Kidney epithelial cell (primary cell): ENCODE data around the gene GFPT2. TPM values are rescaled to one million over a fixed set of nuclear protein-coding genes. Genes with fewer than 3 reads are reported as not detected.

ENCODE experiments used
- DNase-seq: peaks from one replicate; pipeline ENCODE4 v3.0.0-alpha.2; 2010; ENCODE audit warnings: low read depth
- H3K27me3 ChIP-seq: 2 replicates; pipeline ENCODE4 v1.6.0; 2011; ENCODE audit warnings: low read length; ENCODE audit not compliant: control insufficient read depth, insufficient read depth
- H3K36me3 ChIP-seq: 2 replicates; pipeline ENCODE4 v1.5.1; 2011; ENCODE audit warnings: low read length; ENCODE audit not compliant: control insufficient read depth, insufficient read depth
- H3K4me3 ChIP-seq: 2 replicates; pipeline ENCODE4 v1.5.1; 2011; ENCODE audit warnings: low read depth, mild to moderate bottlenecking, control low read depth, low read length
- total RNA-seq: library from RNA; depleted of rRNA; stranded (reverse); fragments of >200 nt; gene quantifications from 2 replicates; pipeline ENCODE4 v1.2.3, GENCODE V29; 2015
- TF ChIP-seq, protein P1 (sequence below): IDR thresholded peaks from 2 replicates; pipeline ENCODE4 v1.5.1; 2011; ENCODE audit warnings: mild to moderate bottlenecking, moderate library complexity, low read length, control low read depth, inconsistent platforms; ENCODE audit not compliant: insufficient read depth, poor library complexity, severe bottlenecking

The GFPT2 gene
- total RNA-seq, 1 donor from 2014 or later: 7.7 TPM

DNA sequence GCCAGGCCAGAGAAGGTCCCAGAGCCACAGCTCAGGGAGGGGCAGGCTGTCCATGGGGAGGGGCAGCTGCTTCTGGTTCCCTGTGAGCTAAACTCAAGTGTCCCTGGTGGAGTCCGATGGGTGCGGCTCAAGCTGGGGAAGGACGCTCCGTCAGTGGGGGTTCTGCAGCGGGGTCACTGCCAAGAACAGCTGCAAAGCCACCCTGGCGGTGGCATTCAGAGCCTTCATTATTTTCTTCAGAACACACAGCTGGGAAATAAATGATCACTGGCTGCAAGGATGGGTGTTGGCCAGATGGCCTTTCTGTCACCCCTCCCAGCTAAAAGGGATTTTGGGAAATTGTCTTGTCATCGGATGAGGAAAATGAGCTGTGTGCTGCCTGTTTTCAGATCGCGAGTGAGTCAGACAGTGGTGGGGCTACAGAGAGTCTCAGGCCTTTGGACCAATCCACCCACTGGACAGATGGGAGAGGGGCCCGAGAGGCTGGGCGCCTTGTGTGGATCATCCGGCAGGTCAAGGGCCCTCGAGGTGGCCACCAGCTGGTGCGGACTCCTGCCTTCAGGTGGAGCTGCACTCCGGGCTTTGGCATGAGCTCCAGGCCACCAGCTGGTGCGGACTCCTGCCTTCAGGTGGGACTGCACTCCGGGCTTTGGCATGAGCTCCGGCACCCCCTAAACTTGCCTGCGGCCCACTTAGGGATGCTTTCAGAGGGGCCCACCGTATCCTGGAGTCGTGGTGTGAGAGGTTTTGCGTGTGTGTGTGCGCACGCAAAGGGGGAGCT is 17.9 kb upstream of the GFPT2 start:
- H3K4me3 ChIP-seq: no peak overlapping the region

DNA sequence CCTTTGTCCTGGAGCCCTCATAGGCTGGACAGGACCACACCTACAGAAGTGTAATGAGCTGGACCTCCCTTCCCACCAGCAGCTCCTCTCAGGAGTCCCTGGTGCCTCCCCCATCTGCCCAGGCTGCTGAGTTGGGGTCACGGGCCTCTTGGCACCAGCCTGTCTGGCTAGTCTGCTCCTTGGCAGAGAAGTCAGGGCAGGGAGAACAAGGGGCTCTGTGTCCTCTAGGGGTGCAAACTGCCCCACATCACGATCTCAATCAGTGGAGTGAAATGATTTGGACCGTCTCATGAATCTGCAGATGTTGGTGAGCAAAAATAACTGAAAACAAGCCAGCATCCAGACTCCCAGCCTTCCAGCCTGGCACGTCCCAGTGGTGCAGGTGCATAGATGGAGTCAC is 14.9 kb upstream of the GFPT2 start:
- Histone ChIP-seq H3K36me3 (no peaks in the 10 kb centered on the region), H3K4me3 (no peak overlapping the region), H3K27me3 (no peaks in the 10 kb centered on the region)
- no peak for DNase-seq
- TF ChIP-seq, protein P1, sequence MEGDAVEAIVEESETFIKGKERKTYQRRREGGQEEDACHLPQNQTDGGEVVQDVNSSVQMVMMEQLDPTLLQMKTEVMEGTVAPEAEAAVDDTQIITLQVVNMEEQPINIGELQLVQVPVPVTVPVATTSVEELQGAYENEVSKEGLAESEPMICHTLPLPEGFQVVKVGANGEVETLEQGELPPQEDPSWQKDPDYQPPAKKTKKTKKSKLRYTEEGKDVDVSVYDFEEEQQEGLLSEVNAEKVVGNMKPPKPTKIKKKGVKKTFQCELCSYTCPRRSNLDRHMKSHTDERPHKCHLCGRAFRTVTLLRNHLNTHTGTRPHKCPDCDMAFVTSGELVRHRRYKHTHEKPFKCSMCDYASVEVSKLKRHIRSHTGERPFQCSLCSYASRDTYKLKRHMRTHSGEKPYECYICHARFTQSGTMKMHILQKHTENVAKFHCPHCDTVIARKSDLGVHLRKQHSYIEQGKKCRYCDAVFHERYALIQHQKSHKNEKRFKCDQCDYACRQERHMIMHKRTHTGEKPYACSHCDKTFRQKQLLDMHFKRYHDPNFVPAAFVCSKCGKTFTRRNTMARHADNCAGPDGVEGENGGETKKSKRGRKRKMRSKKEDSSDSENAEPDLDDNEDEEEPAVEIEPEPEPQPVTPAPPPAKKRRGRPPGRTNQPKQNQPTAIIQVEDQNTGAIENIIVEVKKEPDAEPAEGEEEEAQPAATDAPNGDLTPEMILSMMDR: no peak

More for the DNA sequence above, 17.9 kb upstream of the GFPT2 start:
- TF ChIP-seq, protein P1: no peak
- DNase-seq: no peak
- Histone ChIP-seq H3K27me3 (no peaks in the 10 kb centered on the region), H3K36me3 (no peaks in the 10 kb centered on the region)

DNA sequence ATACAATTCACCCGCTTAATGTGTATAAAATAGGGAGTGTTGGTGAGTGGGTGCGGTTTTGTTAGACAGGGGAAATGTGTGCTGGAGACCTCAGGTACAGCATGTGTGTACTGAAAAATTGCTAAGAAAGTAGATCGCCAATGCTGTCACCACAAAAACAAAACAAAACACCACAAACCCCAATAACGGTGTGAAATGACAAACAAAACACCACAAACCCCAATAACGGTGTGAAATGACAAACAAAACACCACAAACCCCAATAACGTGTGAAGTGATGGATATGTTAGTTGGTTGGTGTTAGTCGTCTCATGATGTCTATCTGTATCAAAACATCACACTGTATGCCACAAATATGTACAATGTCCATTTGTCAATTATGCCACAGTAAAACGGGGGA is 14.2 kb upstream of the GFPT2 start:
- H3K27me3 ChIP-seq: no peaks in the 10 kb centered on the region
- no peak overlapping the region for H3K4me3 ChIP-seq
- TF ChIP-seq, protein P1: no peak
- H3K36me3 ChIP-seq: no peaks in the 10 kb centered on the region
- DNase-seq: no peak

DNA sequence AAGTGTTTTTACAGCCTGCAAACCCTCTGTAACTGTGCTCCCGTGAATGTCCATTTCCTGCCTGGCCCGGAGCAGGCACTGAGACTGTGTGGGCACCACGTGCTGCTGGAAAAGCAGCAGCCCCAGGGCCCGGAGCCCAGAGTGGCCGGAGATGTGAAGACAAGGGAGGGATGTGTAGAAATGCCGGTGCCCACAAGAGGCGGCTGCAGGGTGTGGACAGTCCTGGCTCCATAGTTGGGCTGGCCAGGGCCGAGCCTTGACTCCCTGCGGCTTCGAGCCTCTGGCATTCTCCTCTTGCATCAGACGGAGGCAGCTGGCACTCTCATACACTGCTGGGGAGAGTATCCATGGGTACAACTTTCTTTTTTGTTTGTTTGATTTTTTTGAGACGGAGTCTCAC is 13.2 kb upstream of the GFPT2 start:
- H3K27me3 ChIP-seq: no peaks in the 10 kb centered on the region
- no peaks in the 10 kb centered on the region for H3K36me3 ChIP-seq
- DNase-seq: no peak
- TF ChIP-seq, protein P1: no peak
- H3K4me3 ChIP-seq: no peak overlapping the region

DNA sequence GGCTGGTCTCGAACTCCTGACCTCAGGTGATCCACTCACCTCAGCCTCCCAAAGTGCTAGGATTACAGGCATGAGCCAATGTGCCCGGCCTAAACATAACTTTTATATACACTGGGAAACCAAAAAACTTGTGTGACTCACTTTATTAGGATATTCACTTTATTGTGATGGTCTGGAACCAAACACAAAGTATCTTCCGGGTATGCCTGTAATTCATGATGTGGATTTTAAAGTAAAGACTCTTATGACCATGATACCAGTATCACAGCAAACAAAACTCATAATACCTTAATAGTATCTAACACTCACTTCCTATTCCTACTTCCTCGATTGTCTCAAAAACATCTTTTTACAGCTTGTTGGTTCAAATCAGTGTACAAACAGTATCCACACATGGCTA is 12.7 kb upstream of the GFPT2 start:
- TF ChIP-seq, protein P1: no peak
- Histone ChIP-seq H3K36me3 (no peaks in the 10 kb centered on the region), H3K4me3 (no peak overlapping the region), H3K27me3 (no peaks in the 10 kb centered on the region)
- no peak for DNase-seq
